BJ (cell line): ENCODE results near the gene CASQ2. TPM values are rescaled to one million over a fixed set of nuclear protein-coding genes. Genes with fewer than 3 reads are reported as not detected.

Experiments used
- CTCF ChIA-PET: fragments of 350-600 bp; formaldehyde crosslinking; extraction: SDS; loops from one replicate; lab custom pipeline; 2021; ENCODE audit warnings: antibody characterized with exemption, inconsistent platforms; lab: Yijun Ruan, JAX
- POLR2A ChIA-PET: fragments of 300-600 bp; sonication (Branson Sonifier 250); formaldehyde crosslinking; extraction: SDS; loops from one replicate; lab custom pipeline; 2021; ENCODE audit warnings: antibody characterized with exemption; lab: Charles Lee
- DNase-seq: peaks from one replicate; pipeline ENCODE4 v3.0.0-alpha.2; 2011; ENCODE audit warnings: low read depth
- H3K27me3 ChIP-seq: 2 replicates; pipeline ENCODE4 v1.6.0; 2011; ENCODE audit warnings: low read length; ENCODE audit not compliant: control insufficient read depth, insufficient read depth
- H3K36me3 ChIP-seq: 2 replicates; pipeline ENCODE4 v1.5.1; 2011; ENCODE audit warnings: low read length; ENCODE audit not compliant: control insufficient read depth, insufficient read depth
- H3K4me3 ChIP-seq: 2 replicates; pipeline ENCODE4 v1.5.1; 2011; ENCODE audit warnings: low read depth, mild to moderate bottlenecking, control low read depth, low read length
- CTCF ChIP-seq: IDR thresholded peaks from 2 replicates; pipeline ENCODE4 v1.5.1; 2011; ENCODE audit warnings: low read depth, mild to moderate bottlenecking, control low read depth, inconsistent platforms, low read length, moderate library complexity; ENCODE audit not compliant: insufficient read depth
- polyA plus RNA-seq: library from polyadenylated mRNA; depleted of rRNA; stranded (reverse); fragments of >200 nt; gene quantifications from 2 replicates; pipeline ENCODE4 v1.2.3, GENCODE V29; 2011

Gene CASQ2
- polyA plus RNA-seq, 1 experiment: not detected

GRCh38 chr1:115665319-115666096 is 103.0 kb downstream of the CASQ2 start:
- H3K27me3 ChIP-seq: no peaks in the 10 kb centered on the region
- DNase-seq: no peak
- ChIA-PET POLR2A (no interaction called here), CTCF (no interaction called here)
- no peak overlapping the region for H3K4me3 ChIP-seq
- no peak for TF ChIP-seq CTCF
- H3K36me3 ChIP-seq: peaks cover 11% of the 10 kb centered on the region; the same call in 1 of the 2 replicates

- peaks cover 11% of the 10 kb centered on the region for H3K36me3 ChIP-seq
Measured at GRCh38 chr1:115661157-115661556, 107.4 kb downstream of the CASQ2 start.

GRCh38 chr1:115660151-115660550 is 108.4 kb downstream of the CASQ2 start:
- POLR2A ChIA-PET: no interaction called here
- DNase-seq: no peak
- no peak for TF ChIP-seq CTCF
- H3K4me3 ChIP-seq: no peak overlapping the region
- CTCF ChIA-PET: interaction anchor here (1.2 to 1.3 kb wide), 2 partner anchors 10 to 15 kb away, joined by 3 to 5 read pairs; no protein-coding TSS in a partner anchor
- H3K27me3 ChIP-seq: no peaks in the 10 kb centered on the region
- peaks cover 6% of the 10 kb centered on the region for H3K36me3 ChIP-seq

More at GRCh38 chr1:115661157-115661556, 107.4 kb downstream of the CASQ2 start:
- H3K4me3 ChIP-seq: no peak overlapping the region
- DNase-seq: no peak
- TF ChIP-seq CTCF: no peak
- POLR2A ChIA-PET: no interaction called here
- H3K27me3 ChIP-seq: no peaks in the 10 kb centered on the region
- CTCF ChIA-PET: interaction anchor here (1.0 to 1.3 kb wide), 2 partner anchors 16 to 45 kb away, joined by 3 to 5 read pairs; no protein-coding TSS in a partner anchor

- Histone ChIP-seq H3K4me3 (no peak overlapping the region), H3K36me3 (peaks cover 6% of the 10 kb centered on the region), H3K27me3 (no peaks in the 10 kb centered on the region)
- CTCF ChIA-PET: interaction anchor here (0.9 kb wide), 1 partner anchor 48 kb away, joined by 3 read pairs; no protein-coding TSS in a partner anchor
- DNase-seq: no peak
- POLR2A ChIA-PET: no interaction called here
- no peak for TF ChIP-seq CTCF
Measured at GRCh38 chr1:115658646-115659045, 109.9 kb downstream of the CASQ2 start.

- DNase-seq: no peak
- no peaks in the 10 kb centered on the region for H3K27me3 ChIP-seq
- POLR2A ChIA-PET: no interaction called here
- peaks cover 7% of the 10 kb centered on the region for H3K36me3 ChIP-seq
- H3K4me3 ChIP-seq: no peak overlapping the region
- CTCF ChIA-PET: interaction anchor here (1.9 kb wide), 1 partner anchor 14 kb away, joined by 4 read pairs; no protein-coding TSS in a partner anchor
- TF ChIP-seq CTCF: no peak
Measured at GRCh38 chr1:115656461-115657077, 111.9 kb downstream of the CASQ2 start.
